Inflammatory macrophage treated with lipopolysaccharide for 1 hour (primary cell): Measurements from ENCODE around the gene PTPRN2.

Source experiments
- DNase-seq, 2 donors: peaks; one replicate each; pipeline ENCODE4 v3.0.0-alpha.2; 2020 to 2022

Gene PTPRN2

DNA sequence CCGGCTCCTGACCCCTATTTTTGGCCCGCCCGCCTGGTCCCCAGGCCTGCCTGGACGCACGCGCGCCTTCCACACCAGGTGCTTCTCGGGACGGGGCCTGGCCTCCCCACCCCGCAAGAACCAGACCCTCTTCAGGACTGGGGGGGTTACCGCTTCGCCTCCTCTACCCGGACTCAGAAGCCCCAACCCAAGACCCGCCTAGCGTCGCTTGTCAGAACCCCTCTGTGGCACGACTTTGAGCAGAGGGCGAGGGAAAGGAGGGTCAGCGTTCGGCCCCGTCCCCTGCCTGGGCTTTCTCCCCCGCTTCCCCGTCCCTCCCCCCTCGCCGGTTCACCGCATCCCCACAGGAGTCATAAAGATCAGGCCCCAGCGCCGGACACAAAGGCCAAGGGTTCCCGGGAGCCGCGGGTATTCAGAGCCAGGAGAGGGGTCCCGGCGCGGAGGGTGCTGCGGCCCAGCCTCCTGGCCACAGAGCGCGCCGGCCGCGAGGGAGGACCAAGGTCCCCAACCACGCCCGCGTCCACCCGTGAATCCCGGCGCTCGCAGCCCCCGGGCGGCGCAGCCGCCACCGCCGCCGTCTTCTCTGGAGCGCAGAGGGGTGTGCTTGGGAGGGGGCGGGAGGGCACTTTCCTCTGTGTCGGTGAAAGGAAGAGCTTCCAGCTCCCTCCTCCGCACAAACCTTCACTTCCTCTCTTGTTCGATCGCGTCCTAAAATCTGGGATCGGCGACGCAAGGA lies 898.9 kb downstream of the PTPRN2 start:
- DNase-seq: no peak

DNA sequence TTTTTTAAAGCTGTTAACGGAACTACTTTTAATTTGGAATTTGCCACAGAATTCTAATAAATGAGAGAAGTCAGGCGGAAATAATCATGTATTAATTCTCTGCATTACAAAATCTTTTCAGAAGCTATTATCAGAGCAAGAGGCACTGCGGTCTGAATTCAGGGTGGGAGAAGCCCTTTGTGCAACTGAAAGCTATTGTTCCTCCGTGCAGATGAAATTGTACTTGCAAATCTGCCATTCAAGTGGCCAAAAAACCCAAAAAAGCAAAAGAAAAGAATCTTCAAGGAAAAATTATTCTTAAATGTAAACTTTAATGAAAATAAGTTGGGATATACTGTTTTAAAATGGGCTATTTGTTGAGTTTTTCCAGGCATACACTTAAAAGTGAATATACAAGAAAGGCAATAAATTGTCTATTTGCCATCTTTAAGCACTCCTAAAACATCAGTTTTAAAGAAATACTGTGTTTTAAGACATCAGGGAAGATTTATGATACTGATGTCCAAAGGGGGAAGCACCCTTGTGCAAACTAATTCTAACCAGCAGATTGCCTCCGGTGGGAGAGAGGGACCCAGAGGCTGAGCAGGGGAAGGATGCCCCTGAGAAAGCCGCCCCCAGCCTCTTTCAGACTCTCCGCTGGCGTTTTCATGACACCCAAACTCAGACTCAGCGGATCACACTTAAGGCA lies 899.6 kb downstream of the PTPRN2 start:
- DNase-seq: no peak

DNA sequence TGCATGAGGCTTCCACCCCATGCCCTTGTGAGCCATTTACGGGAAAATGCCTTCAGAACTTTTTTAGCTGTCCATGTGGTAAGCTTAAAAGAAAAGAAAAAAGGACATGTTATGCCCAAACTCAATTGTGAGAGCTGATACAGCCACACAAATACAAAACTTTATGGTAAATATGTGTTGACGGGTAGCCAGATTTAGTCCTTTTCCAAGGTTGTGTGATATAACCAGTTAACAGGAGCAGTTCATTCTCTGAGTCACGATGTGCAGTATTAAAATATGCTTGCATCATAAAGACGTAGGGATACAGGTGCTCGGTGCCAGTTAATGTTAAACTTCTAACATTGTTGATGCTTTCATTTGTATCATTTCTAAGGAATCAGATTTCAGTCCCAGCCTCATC lies 900.5 kb downstream of the PTPRN2 start:
- no peak for DNase-seq

DNA sequence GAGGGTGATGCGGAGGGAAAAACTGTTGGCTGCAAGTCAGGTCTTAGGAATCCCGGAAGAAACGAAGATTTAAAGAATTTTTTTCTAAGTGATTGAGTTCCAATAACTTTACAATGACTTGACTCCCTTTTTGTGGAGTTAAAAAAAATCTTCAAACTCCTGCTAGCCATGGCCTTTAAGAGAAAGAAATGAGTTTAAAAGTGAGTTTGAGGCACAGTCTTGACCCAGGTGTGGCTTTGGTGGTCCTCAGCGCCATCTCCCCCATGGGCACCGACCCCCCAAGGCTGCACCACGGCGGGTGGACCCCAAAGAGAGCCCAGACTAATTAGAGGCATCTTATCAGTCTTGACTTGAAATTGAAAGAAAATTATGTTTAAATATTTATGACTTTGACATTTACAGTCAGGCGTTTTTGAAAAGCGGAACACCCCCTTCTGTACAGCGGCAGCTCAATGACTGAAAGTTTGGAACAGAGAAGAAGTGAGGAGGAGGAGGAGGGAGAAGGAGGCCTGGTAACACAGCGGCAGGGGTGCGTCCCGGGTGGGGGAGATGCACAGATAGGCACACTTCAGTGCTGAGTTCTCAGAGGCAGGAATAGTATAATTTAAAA lies 901.2 kb downstream of the PTPRN2 start:
- DNase-seq: no peak

DNA sequence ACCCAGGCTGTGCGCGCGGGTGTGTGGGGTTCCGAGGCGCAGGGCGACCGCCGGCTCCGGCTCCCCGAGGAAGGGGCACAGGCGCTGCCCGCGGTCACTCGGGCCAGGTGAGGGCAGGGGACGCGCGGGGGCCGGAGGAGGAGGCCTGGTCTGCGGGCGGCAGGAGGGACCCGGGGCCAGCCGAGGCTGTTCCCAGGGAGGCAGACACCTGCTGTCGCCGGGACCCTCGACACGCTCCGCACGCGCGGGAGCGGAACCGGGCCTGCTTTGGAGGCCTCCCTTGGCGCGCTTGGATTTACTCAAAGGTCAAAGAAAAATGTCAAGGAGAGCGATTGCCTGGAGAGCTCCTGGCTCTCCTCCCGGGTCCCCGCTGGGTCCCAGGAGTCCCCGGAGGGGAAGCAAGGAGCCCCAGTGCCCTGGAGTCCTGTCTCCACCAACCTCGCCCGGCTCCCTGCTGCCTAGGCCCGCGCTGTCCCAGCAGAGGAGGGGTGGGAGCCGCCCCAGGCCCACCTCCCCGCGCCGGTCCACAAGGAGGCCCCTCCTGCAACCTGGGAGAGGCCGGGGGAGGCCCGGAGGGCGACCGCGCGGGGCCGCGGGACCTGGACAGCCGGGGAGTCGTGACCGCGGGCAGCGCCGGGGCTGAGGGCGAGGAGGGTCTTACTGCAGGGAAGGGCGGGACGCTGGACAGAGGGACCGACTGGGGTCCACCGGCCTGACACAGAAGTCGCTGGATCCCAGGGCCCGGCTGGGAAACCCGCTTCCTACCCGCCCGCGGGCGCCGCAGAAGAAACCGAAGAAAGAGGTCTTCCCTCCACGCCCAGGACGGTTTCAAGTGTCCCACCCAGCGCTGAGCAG lies 902.0 kb downstream of the PTPRN2 start:
- no peak for DNase-seq

DNA sequence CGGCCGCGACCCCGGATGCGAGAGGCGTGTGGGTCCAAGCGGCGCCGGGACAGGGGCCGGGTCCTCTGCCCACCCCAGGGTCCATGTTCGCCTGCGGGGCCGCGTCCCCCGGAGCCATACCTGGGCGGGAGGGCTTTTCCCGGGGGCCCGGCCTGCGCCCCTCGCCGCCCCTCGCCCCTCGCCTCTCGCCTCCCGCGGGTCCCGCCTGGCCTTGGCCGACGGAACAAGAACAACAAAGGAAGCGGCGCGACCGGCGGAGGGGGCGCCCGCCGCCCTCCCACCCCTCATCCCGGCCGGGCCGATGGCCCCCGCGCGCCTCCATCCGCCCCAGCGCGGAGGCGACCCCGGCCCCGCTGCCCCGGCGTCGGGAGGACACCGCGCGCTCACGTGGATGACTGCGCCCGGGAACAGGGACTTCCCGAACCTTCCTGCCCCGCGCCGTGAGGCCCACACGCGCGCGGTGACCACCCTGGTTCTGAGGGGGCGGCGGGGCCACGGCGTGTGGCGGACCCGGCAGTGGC lies 902.7 kb downstream of the PTPRN2 start:
- DNase-seq: no peak

DNA sequence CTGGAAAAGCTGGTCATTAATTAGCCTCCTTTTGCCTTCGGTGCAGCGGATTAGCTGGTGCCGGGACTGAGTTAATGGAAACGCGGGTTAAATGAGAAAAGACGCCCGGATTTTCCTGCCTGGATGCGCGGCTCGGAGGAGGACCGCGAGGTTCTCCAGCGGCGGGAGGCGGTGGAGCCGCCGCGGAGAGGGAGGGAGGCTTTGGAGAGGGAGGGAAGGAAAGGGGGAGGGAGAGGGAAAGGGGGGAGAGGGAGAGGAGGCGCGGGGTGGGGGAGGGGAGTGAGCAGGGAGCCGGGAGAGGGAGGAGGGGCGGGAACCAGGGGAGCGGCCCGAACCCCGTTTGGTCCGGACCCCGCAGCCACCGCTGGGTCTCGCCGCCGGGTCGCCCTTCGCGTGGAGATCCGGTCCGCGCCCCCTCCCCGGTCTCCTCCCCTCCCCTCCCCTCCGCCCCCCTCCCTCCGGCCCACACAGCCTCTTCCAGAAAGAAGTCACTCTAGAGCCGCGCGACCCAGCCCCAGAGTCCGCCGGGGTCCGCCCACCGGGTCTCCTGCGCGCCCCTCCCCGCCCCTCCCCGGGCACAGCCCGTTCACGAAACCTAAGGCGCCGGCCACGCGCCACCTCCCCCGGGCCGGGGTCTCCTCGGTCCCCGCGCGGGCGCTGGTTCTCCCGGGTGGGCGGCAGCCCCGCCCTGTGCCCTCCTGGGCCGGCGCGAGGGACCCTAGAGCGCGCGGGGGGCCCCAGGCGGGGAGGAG lies 903.3 kb downstream of the PTPRN2 start:
- no peak for DNase-seq

DNA sequence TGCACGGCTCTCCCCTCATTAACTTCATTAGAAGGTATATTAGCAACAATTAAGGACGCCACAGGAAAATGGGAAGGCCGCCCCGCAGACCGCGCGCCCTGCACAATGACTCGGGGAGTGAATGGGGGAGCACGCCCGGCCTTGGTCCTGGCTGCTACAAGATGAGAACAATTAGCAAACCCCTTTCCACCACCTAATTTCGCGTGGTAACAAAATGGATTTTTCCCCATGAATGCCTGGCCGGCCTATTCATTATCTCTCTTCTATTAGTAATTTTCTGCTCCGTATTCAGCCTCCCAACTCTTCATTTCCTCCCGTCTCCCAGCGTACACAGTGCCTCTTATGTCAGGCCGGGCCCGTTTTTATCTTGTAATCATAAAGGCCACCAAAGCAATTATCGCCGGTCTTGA lies 903.9 kb downstream of the PTPRN2 start:
- no peak for DNase-seq

DNA sequence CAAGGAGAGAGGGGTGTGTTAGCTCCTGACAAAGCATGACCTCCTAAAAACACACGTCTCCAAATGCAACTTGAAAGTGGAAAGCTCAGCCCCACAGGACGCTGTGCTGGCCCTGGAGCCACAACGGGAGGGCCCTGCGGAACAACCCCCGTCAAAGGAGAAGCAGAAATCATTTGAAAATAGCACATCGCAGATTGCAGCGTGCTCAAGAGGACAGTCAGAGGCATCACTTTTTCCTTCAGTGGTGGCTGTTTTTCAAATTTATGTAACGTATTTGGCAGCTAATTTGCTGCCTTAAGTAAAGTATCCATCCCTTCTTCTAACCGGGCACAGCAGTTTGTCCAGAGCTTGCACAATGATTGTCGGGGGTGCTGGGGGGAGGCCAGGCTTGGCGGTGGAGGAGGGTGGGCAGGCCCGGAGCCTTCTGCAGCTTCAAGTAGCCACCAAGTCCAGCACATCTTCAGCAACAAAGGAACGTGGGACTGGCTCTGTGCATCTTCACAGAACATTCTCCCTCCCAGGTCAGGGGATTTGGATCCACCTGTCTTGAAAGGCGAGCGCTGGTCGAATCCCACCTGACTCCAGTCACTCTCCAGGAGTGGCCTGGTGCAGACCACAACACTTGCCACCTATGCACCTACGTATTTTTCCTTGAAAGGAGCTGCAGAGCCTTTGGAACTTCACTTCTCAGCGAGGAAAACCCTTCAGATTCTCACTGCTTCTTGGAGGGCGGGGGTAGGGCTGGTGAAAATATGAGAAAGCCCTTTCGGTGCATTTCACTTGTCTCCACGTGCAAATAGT lies 904.5 kb downstream of the PTPRN2 start:
- DNase-seq: no peak

DNA sequence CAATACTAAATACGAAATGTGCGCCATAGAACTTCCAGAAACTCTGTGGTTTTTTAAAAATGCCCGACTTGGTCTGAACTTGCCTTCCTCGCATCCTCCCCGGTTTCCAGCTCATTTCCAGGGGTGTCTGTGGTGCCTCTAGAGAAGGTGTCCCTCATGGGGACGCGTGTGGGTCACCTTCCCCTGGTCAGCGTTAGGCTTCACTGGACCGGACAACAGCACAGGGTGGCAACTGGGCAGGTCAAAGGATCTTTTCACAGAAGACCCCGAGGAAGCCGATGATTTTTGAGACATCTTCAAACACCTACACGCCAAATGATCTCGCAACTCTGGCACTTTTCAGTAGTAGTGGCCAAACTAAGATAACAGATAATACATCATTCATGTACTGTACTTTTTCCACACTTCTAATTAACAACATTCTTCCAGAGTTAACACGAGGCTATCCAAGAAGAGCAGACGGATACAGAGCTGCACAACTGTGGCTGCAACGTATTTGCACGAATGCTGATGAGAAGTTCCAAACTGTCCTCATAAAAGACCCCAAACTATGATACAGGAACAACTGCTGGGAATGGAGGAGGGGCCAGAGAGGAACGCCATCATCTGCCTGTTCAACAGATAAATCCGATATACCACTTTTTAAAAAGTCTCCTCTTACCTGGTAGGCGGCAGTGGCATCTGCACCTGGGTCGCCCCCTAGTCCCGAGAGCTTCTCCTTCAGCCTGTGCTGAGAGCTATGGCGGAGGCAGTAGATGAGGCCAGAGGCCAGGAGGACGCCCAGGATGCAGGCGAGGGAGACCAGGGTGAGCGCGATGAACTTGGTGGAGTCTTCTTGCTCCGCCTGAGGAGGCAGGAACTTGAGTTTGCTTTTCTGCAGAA lies 905.3 kb downstream of the PTPRN2 start:
- no peak for DNase-seq

DNA sequence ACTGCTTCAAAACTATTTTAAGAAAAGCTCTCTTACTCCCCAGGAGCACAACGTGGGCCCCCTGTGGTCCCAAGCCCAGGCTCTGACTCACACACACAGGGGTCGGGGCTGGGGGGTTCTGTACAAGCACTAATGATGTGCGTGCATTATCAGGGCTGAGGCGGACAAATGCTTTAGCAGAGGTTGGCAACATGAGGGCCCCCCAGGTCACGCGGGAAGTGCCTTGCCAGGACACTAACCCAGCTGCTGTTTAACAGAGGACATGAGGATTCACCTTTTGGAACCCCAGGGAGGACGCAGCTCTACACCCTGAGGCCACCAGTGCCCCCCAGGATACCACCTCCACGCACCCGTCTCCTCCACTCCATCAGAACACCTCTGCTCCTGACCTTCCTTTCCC lies 908.0 kb downstream of the PTPRN2 start:
- DNase-seq: no peak

DNA sequence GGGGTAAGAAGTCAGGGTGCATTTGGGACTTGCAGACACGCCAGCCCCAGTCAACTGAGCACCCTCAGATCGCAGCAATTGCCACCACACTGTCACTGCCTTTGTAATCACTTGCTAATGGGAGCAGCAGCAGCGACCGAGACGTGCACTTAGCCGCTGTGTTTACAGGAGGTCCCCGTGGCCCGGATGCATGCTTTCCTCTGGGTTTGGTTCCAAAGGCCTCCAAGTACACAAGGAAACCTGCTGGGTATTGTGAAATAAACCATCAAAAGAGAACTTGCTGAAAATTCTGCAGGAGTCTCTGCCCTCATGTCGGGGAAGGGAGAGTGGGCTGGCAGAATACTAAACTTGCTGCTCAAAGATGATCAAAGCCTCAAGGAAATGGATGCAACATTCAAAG lies 909.1 kb downstream of the PTPRN2 start:
- no peak for DNase-seq

DNA sequence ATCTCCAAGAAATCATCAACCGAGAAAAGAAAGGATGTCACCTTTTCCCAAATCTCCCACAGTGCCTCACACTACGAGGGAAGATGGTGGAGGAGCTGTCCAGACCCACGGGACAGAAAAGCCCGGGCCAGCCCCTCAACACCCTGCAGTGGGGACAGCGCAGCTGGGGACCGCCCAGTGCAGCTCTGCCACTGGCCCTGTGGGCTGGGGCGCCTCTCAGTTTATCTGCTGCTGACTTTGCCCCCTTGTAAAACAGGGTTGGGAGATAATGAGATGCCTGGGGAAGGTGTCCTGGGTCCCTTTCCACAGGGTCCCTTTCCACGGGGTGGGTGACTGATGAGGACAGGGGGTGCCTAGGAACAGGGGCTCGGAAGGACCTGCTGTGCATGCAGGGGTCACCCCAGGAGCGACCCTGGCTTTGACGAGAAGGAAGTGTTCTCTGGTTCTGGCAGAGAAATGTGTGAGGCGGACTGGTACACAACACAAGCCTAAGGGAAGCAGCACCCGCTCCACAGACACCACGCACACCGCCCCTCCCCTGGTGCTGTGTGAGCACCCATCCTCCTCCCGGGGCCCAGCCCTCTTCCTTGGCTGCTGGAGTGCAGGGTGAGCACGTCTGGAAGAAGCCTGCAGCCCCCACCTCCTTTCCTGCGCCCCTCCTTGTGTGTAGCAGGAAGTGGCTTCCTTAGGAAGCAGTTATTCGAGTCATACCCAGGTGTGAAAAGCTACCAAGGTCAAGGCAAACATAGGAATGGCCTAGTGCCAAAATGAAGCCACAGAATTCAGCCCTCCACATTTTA lies 911.0 kb downstream of the PTPRN2 start:
- DNase-seq: no peak

DNA sequence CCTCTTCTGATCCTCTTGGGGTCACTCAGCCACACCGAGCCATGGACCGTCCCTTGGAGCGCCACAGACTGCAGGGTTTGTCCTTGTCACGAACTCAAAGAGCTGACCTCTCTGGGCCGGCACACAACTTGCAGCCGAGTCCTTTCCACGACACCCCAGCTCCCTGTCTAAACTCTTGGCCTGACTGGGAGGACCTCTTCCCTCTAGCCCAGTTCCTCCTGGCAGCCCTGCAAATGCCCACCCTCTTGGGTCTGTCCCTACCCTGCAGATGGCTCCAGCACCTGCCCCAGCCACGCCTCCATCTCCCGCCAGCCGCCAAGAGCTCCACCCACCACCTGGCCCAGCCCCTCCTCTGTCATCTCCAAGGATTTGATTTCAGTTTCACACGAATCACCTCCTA lies 911.6 kb downstream of the PTPRN2 start:
- DNase-seq: no peak

DNA sequence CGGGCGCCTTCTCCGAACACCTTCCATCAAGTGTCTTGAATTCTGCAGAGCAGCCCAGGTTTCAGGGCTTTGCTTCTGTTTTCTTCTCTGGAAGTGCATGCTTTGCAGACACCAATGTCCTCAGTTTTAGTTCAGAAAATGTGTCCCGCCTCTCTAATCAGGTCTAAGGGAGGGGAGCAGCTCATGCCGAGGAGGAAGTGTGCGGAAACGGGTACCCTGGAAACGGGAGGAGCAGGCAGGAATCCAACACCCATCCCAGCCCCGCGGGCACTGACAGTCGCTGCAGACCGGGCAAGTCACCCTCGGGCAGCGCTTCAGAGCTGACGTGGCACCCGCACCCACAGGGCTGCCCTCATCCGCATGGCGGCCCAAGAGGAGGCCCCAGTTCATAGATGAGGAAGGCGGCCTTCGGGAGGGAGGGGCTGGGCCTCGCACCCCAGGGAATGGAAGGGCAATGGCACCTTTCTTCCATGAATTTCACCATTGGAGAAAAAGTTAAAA lies 912.1 kb downstream of the PTPRN2 start:
- DNase-seq: no peak

DNA sequence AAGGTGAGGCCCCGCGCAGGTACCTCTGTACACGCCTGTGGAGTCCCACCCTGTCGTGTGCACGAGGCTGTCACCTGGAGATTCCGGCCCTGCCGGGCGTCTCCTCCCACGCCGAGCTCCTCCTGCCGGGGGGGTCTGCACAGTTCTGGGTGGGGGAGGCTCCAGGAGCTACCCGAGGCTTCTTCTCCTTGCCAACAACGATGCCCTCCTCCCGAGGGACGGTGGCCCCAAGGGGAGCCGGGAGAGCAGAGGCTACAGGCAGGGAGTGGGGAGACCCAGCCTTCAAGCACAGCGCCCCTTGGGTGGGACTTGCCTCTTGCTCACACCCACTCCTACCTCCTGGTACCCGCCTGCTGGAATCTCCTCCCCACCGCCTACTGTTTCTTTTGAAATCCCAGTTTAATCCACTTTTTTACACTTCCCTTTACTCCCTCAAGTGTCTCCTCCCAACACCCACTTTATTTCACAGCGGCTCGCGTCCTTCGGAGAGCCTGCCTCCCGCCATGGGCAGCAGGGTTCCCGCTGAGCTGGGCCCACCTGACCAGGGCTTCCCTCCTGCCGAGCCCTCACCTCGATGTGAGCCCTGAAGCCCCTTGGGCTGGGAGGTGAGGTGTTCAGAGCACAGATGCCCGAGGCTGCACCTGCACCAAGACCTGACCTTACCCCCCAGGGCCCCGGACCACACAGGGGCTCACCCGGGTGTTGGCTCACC lies 912.8 kb downstream of the PTPRN2 start:
- no peak for DNase-seq

DNA sequence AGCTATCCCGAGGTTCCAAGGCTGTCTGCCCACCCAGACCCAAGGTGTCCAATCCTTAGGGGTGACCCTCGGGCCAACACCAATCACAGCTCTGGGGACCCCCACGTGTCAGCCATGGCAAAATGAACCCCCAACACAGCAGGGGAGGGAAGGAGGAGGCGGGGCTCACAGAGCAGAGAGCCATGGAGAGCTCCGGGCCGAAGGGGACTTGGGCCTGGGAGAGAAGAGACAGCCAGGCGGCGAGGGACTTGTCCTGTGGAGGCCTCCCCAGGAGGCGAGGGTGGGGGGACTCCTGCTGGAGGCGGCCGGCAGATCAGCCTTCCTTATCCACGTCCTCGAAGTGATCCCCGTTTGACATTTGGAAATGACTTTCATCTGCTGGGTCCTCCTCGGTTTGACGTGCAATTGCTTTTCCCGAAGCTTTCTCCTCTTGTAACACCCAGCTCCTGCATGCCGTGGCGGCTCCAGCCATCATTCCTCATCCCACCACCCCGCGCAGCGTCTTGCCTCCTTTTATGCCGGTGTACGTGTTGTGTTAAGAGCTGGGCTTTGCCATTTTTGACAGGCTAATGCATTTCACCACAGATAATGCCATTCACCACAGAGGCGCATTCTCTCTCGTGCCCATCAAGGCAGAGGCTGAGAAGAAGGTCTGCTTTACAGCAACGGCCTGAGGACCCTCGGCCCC lies 913.5 kb downstream of the PTPRN2 start:
- no peak for DNase-seq

DNA sequence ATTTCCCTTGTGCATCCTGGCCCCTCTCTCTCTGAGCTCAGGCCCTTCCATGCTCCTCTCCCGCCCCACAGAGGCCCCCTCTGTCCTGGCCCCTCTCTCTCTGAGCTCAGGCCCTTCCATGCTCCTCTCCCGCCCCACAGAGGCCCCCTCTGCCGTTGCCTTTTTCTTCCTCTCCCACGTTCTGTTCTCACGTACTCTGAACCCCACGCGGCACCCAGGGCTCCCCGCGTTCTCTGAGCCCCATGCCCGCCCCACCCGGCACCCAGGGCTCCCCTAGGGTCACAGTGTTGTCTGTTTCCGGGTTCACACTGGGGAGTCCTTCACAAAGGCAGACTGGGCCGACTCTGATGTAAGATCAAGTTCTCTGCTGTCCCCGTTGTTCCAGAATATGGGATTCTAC lies 914.0 kb downstream of the PTPRN2 start:
- DNase-seq: no peak
